CD4-positive, alpha-beta T cell treated with Interleukin-12 subunit alpha and Interleukin-12 subunit beta, for 1 hour (primary cell): ENCODE measurements around the gene MACF1.
A peak's percentile ranks its signal among the peaks of the same experiment; 100 is the strongest.

Source experiments
- DNase-seq: peaks from one replicate; pipeline ENCODE4 v3.0.0-alpha.2; 2020

Gene MACF1

DNA sequence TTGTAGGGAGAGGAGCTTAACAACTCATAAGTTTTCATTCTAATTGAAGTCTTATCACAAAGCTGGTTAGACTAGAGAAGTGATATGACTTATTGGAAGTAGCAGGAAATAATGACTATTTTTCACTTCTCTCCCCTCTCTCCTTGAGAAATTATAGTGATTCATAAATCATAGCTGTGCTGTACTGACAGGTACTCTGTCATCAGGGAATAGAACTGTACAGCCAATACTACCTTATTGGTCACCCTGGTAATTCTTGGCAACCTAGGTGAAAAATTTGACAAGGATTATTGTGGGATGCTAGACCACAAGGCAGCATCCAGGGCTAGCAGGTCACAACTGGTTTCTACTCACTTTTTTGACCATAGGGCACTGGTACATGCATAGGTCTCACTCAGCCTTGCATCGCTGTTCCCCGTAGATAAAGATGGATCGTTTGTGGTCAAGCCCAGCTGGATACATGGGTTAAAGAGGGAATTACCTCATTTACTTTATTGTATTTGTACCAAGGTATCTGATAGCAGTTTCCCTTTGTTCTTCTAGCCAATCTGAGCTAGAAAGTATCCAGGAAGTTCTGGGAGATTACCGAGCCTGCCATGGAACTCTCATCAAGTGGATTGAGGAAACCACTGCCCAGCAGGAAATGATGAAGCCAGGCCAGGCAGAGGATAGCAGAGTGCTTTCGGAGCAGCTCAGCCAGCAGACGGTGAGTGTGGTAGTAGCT, 113.6 kb downstream of the MACF1 start:
- no peak for DNase-seq

- DNase-seq: no peak
These were observed 117.5 kb downstream of the MACF1 start for GRCh38 chr1:39321979-39322378.

GRCh38 chr1:39322431-39322830, 117.9 kb downstream of the MACF1 start:
- DNase-seq: no peak

- DNase-seq: no peak
These were observed 120.4 kb downstream of the MACF1 start for GRCh38 chr1:39324888-39325287.

- no peak for DNase-seq
These were observed 122.3 kb downstream of the MACF1 start for GRCh38 chr1:39326836-39327235.

DNA sequence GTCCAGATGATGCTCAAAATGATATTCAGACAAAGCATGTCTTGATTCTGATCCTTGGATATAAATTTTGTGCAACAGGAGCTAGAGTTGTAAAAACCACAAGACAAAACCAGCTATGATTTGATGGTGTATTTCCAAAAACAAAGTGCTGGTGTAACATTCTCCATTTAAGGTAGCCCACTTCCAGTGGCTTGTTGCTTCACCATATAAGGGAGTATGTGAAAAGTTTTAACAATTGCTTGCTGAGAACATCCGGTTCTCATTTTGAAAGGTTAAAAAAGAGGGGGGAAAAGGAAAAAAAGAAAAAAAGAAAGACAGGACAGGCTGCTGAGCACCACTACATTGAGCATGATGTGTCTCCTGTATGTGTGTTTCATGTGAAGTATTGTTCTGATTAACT, 123.6 kb downstream of the MACF1 start:
- peak; percentile 35 for DNase-seq

DNA sequence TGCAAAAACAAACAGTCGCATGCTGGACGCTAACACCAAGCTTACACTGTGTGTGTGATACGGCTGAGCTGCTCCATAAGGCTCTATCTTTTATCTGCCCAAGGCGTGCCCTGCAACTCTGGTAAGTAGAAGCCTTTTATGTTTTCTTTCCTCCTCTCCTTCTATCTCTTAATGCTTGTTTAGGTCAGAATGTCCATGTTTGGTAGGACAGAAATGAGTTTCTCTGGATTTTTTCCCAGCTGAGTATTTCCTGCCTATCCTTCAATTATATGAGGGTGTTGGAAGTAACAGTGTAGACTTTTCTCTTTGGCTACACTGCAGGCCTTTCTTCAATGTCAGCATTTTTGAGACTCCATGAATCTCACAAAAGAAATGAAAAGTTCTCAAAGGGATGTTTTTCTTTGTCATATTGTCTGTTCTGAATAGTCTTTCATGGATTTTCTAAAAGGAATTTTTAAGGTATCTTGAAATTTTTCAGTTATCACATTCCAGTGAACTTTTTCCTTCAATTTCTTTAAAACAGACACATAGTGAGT, 124.2 kb downstream of the MACF1 start:
- DNase-seq: no peak

GRCh38 chr1:39331647-39332046, 127.2 kb downstream of the MACF1 start:
- DNase-seq: no peak

DNA sequence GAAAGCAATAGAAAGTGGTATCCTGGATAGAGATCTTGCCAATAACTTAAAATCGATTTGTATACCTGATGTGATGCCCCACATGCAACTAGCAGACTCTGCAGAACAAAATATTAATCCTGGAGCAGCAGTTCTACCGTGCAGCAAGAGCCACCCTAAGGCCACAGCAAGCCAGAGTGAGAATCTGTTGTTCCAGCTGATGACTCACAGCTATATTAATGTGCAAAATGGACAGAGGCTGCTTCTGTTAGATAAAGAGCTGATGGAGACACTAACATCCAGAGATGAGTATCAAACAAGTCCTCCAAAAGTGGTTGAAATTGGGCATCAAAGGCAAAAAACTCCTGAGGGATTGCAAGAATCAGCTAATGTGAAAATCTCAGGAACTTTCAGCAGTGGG, 127.8 kb downstream of the MACF1 start:
- DNase-seq: no peak

- DNase-seq: peak; percentile 5
These were observed 128.3 kb downstream of the MACF1 start for GRCh38 chr1:39332828-39333227.

GRCh38 chr1:39333296-39333695, 128.8 kb downstream of the MACF1 start:
- DNase-seq: no peak

- no peak for DNase-seq
These were observed 130.7 kb downstream of the MACF1 start for GRCh38 chr1:39335216-39335615.

GRCh38 chr1:39337067-39337466, 132.6 kb downstream of the MACF1 start:
- no peak for DNase-seq

GRCh38 chr1:39342776-39343175, 138.3 kb downstream of the MACF1 start:
- no peak for DNase-seq

DNA sequence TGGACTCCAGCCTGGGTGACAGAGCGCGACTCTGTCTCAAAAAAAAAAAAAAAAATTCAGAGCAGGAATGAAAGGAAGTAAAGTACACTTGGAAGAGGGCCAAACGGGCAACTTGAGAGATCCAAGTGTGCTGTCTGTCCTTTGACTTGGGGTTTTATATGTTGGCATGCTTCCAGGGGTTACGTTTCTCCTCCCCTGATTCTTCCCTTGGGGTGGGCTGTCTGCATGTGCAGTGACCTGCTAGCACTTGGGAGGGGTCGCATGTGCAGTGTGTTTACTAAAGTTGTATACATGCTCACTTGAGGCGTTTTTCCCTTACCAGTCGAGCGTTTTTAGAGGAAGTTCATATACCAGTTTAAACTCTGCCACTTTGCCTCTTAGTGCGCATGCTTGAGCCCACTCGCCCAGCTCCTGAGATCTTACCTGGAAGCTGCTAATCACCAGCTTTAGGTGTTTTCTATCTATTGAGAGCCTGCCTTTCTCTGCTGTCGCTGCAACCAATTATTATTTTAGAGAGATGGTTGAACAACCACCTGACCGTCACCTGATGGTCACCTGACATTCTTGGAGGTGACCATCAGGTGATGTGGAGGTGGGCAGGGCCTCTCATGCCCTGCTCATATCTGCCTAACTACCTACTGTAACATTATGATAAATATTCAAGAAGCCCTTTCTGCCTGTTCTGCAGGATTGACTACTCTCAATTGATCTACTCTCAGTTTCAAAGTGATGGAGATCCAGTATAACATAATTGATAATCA, 140.1 kb downstream of the MACF1 start:
- no peak for DNase-seq

DNA sequence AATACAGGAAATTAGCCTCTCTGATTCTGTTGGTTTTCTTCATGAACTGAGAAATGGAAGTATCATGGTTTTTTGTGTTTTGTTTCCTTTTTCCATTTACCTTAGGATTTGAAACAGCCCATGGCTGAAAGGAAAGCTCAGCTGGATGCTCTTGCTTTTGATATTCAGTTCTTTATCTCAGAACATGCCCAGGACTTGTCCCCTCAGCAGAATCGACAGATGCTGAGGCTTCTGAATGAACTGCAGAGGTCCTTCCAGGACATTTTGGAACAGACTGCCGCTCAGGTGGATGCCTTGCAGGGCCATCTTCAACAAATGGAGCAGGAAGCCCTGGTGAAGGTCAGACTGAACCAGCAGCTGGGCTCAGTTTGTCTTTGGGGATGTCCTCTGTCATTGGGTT, 142.4 kb downstream of the MACF1 start:
- DNase-seq: no peak

DNA sequence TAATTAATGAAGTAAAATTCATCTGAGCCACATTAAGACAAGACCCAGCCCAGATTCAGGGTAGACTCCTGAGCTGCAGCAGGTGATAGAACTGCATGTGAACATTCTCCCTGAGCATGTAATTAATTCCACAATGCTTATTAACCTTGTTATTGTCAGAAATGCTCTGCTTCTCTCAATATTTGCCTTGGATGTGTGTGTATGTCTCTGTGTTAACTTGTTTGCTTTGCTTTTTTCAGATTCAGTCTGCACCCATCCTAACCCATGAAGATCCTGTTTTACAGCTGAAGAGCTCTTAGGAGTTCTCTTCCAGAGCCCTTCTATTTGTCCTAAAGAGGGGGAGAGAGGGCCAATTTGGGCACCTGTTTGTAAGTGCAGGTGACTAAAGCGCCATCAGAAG, 143.8 kb downstream of the MACF1 start:
- no peak for DNase-seq

GRCh38 chr1:39352881-39353280, 148.4 kb downstream of the MACF1 start:
- no peak for DNase-seq

DNA sequence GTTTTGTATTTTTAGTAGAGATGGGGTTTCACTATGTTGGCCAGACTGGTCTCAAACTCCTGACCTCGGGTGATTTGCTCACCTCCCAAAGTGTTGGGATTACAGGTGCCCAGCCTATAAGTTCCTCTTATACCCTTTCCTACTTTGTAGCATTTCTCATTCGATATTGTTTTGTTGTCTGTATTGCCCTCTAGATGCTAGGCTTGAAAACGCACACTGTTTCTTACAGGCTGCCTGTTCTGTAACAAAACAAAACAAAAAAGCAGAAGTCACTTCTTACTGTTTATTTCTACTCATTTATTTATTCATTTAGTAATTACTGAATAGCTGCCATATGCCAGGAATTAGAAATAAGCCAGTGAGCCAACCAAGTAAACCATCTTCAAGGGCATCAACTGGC, 150.1 kb downstream of the MACF1 start:
- no peak for DNase-seq

DNA sequence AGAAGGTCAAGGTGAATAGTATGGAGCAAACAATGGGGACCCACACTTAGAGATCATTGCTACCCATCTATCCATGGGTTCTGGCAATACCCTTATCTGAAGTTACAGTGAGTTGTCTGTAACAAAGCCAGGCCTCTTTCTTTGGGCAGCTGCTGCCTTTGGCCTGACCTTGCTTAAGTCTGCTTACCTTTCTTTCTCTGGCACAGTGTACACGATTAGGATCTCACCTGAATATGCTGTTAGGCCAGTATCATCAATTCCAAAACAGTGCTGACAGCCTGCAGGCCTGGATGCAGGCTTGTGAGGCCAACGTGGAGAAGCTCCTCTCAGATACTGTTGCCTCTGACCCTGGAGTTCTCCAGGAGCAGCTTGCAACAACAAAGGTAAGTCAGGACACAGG, 154.0 kb downstream of the MACF1 start:
- DNase-seq: no peak

- no peak for DNase-seq
These were observed 154.6 kb downstream of the MACF1 start for GRCh38 chr1:39359028-39359570.

- no peak for DNase-seq
These were observed 156.2 kb downstream of the MACF1 start for GRCh38 chr1:39360731-39361130.

DNA sequence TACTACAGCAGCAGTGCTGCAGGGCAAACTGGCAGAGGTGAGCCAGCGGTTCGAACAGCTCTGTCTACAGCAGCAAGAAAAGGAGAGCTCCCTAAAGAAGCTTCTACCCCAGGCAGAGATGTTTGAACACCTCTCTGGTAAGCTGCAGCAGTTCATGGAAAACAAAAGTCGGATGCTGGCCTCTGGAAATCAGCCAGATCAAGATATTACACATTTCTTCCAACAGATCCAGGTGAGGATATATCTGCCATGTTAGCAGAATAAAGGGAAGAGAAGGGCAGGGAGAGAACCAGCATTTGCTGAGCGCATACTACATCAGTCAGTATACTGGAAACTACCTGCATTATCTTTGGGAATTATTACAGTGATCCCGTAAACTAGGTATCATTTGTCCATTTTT, 157.0 kb downstream of the MACF1 start:
- DNase-seq: no peak

DNA sequence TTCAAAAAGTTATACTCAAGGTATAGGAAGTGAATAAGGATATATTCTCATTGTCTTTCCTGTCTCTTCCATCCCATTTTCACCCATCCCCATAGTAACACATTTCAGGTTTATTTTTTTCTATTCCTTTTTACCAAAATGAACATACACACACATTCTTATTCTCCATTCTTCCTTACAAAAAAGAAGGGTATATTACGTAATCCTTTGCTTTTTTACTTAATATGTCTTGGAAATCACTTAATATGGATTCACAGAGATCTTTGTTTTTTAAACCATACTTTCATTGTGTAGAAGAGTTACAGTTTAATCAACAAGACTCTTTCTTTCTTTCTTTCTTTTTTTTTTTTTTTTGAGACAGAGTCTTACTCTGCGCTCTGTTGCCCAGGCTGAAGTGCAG, 158.8 kb downstream of the MACF1 start:
- no peak for DNase-seq
